Midbrain (tissue), 1 donor: ENCODE data around the gene SEPTIN12.
"Not testable (repeated sequence)": the region's sequence is repeated elsewhere in the genome, so short reads cannot be mapped to it uniquely, and the experiment has no call there.

Experiments used
- DNase-seq: peaks from one replicate; lab custom pipeline; 2025; lab: John Stamatoyannopoulos, UW

The SEPTIN12 gene

GRCh38 chr16:4802659-4803287 lies 14.6 kb upstream of the SEPTIN12 start:
- DNase-seq: peak; percentile 97

GRCh38 chr16:4801962-4802658 lies 14.0 kb upstream of the SEPTIN12 start, which contains the start of gene ROGDI:
ROGDI (minus strand) TSS chr16:4802633; CDS start chr16:4802571, 62 bp downstream.
- DNase-seq: peak; percentile 47

GRCh38 chr16:4801051-4801961 lies 13.2 kb upstream of the SEPTIN12 start:
- DNase-seq: no peak

- peak; percentile 83 for DNase-seq
Observed at GRCh38 chr16:4800290-4801041, 12.3 kb upstream of the SEPTIN12 start.

GRCh38 chr16:4799171-4799855 lies 11.2 kb upstream of the SEPTIN12 start:
- DNase-seq: no peak

- DNase-seq: no peak
Observed at GRCh38 chr16:4798456-4798855, 10.3 kb upstream of the SEPTIN12 start.

- DNase-seq: no peak
Observed at GRCh38 chr16:4797805-4798252, 9.7 kb upstream of the SEPTIN12 start.

- DNase-seq: no peak
Observed at GRCh38 chr16:4796982-4797804, 9.0 kb upstream of the SEPTIN12 start.

GRCh38 chr16:4795828-4796572 lies 7.9 kb upstream of the SEPTIN12 start:
- no peak for DNase-seq

GRCh38 chr16:4795181-4795827 lies 7.2 kb upstream of the SEPTIN12 start, which contains the start of gene SMIM22:
SMIM22 (plus strand) TSS chr16:4795369; CDS start chr16:4795735, 366 bp downstream.
- no peak for DNase-seq

GRCh38 chr16:4792951-4793513 lies 4.9 kb upstream of the SEPTIN12 start:
- DNase-seq: no peak

GRCh38 chr16:4790871-4791270 lies 2.7 kb upstream of the SEPTIN12 start:
- no peak for DNase-seq

GRCh38 chr16:4790261-4790660 lies 2.1 kb upstream of the SEPTIN12 start:
- DNase-seq: no peak

GRCh38 chr16:4788910-4789309 lies 765 bp upstream of the SEPTIN12 start:
- no peak for DNase-seq

GRCh38 chr16:4788489-4788889 lies 344 bp upstream of the SEPTIN12 start:
- no peak for DNase-seq

GRCh38 chr16:4787068-4787467 lies 1.1 kb downstream of the SEPTIN12 start:
- DNase-seq: no peak

GRCh38 chr16:4785758-4786433 lies 2.2 kb downstream of the SEPTIN12 start:
- no peak for DNase-seq

- DNase-seq: not testable (repeated sequence)
Observed at GRCh38 chr16:4784444-4784987, 3.6 kb downstream of the SEPTIN12 start.
